ENCODE data around the gene NELFCD. TPM values are rescaled to one million over a fixed set of nuclear protein-coding genes. Genes with fewer than 3 reads are reported as not detected.

NELFCD gene
- total RNA-seq, 2 donors from 2014 or later = 24.5 to 27.5 TPM

- Histone ChIP-seq H3K27ac (peak overlapping the region; percentile 89 to 92), H3K36me3 (peaks cover 22% of the 10 kb centered on the region), H3K9me3 (no peaks in the 10 kb centered on the region), H3K4me1 (peaks cover 0 to 76% of the 10 kb centered on the region in 2 donors), H3K4me3 (peak overlapping the region; percentile 86 to 93), H3K27me3 (no peaks in the 10 kb centered on the region)
- no peak for DNase-seq (ENCODE audit: low spot score)
- no peak for TF ChIP-seq CTCF (IDR thresholded peaks at IDR 0.05)
Observed at GRCh38 chr20:59006167-59006863, 25.3 kb downstream of the NELFCD start.

- peaks cover 15% of the 10 kb centered on the region for H3K36me3 ChIP-seq
- H3K27ac ChIP-seq = peak within 1 kb of the TSS; percentile 89 to 92
- no peak for DNase-seq (ENCODE audit: low spot score)
- H3K4me3 ChIP-seq = peak within 1 kb of the TSS; percentile 86 to 93
- no peaks in the 10 kb centered on the region for H3K9me3 ChIP-seq
- H3K27me3 ChIP-seq = no peaks in the 10 kb centered on the region
- H3K4me1 ChIP-seq = peaks cover 0 to 79% of the 10 kb centered on the region in 2 donors
- TF ChIP-seq CTCF (IDR thresholded peaks at IDR 0.05) = no peak
Observed at GRCh38 chr20:59006864-59007664, 26.0 kb downstream of the NELFCD start, which contains the start of gene CTSZ. CTSZ (minus strand) TSS chr20:59007254; CDS start chr20:59007128, 126 bp downstream.

- peaks cover 0 to 78% of the 10 kb centered on the region in 2 donors for H3K4me1 ChIP-seq
- H3K27ac ChIP-seq = peak overlapping the region; percentile 89 to 92
- H3K4me3 ChIP-seq = peak overlapping the region; percentile 86 to 93
- DNase-seq (ENCODE audit: low spot score) = no peak
- H3K36me3 ChIP-seq = peaks cover 15% of the 10 kb centered on the region
- TF ChIP-seq CTCF (IDR thresholded peaks at IDR 0.05) = no peak
- H3K27me3 ChIP-seq = no peaks in the 10 kb centered on the region
- no peaks in the 10 kb centered on the region for H3K9me3 ChIP-seq
Observed at GRCh38 chr20:59007665-59008511, 26.8 kb downstream of the NELFCD start.

GRCh38 chr20:59008715-59009336 is 27.8 kb downstream of the NELFCD start:
- Histone ChIP-seq H3K9me3 (no peaks in the 10 kb centered on the region), H3K4me3 (no peak overlapping the region), H3K4me1 (peaks cover 0 to 69% of the 10 kb centered on the region in 2 donors), H3K27me3 (no peaks in the 10 kb centered on the region), H3K36me3 (peaks cover 7% of the 10 kb centered on the region), H3K27ac (no peak overlapping the region)
- no peak for TF ChIP-seq CTCF (IDR thresholded peaks at IDR 0.05)
- DNase-seq (ENCODE audit: low spot score) = no peak

- TF ChIP-seq CTCF (IDR thresholded peaks at IDR 0.05) = no peak
- Histone ChIP-seq H3K4me1 (peaks cover 0 to 69% of the 10 kb centered on the region in 2 donors), H3K4me3 (no peak overlapping the region)
Observed at GRCh38 chr20:59010321-59010994, 29.4 kb downstream of the NELFCD start.

More at GRCh38 chr20:59010321-59010994, 29.4 kb downstream of the NELFCD start:
- no peaks in the 10 kb centered on the region for H3K36me3 ChIP-seq
- H3K27me3 ChIP-seq = no peaks in the 10 kb centered on the region
- H3K27ac ChIP-seq = peak overlapping the region; percentile 20 to 41
- no peaks in the 10 kb centered on the region for H3K9me3 ChIP-seq
- DNase-seq (ENCODE audit: low spot score) = peak; percentile 52

Measured in right atrium auricular region (tissue), 2 donors.